SU-DHL-6 (cell line): ENCODE results near the gene NXN.

Experiments used
- H2AFZ ChIP-seq: fragments of 200-600 bp; sonication (generic); 2 replicates; pipeline ENCODE4 v1.6.1; 2014; ENCODE audit warnings: low read depth, mild to moderate bottlenecking, moderate library complexity, mixed read lengths, antibody characterized with exemption, low read length; ENCODE audit not compliant: severe bottlenecking
- H3F3A ChIP-seq: fragments of 200-600 bp; shearing (Covaris generic); 2 replicates; pipeline ENCODE4 v1.6.0; 2016; ENCODE audit warnings: antibody characterized with exemption, mild to moderate bottlenecking; ENCODE audit not compliant: insufficient read depth
- H3K27ac ChIP-seq: fragments of 200-600 bp; sonication (generic); 2 replicates; pipeline ENCODE4 v1.5.1; 2016; ENCODE audit warnings: low read depth, mild to moderate bottlenecking, low read length, moderate library complexity, mixed read lengths
- H3K27me3 ChIP-seq: fragments of 200-600 bp; sonication (generic), shearing (Covaris generic); 2 replicates; pipeline ENCODE4 v1.6.0; 2014; ENCODE audit warnings: mild to moderate bottlenecking, low read length
- H3K36me3 ChIP-seq: fragments of 200-600 bp; sonication (generic); 2 replicates; pipeline ENCODE4 v1.6.1; 2014; ENCODE audit warnings: mild to moderate bottlenecking, low read length, mixed read lengths
- H3K4me2 ChIP-seq: fragments of 300-600, 200-600 bp; shearing (Covaris generic), sonication (generic); 2 replicates; pipeline ENCODE4 v1.6.0; 2014; ENCODE audit warnings: low read length, low read depth, mild to moderate bottlenecking; ENCODE audit not compliant: poor library complexity, severe bottlenecking
- H3K4me3 ChIP-seq: fragments of 200-600 bp; sonication (generic); 2 replicates; pipeline ENCODE4 v1.5.1; 2014; ENCODE audit warnings: antibody characterized with exemption, low read length, mild to moderate bottlenecking, mixed read lengths; ENCODE audit not compliant: insufficient read depth, poor library complexity, severe bottlenecking
- H3K79me2 ChIP-seq: fragments of 200-600 bp; sonication (generic); 2 replicates; pipeline ENCODE4 v1.6.1; 2014; ENCODE audit warnings: mild to moderate bottlenecking, low read length, moderate library complexity; ENCODE audit not compliant: insufficient read depth
- H3K9ac ChIP-seq: fragments of 200-600 bp; sonication (generic); 2 replicates; pipeline ENCODE4 v1.7.0; 2014; ENCODE audit warnings: mild to moderate bottlenecking, low read length
- H3K9me2 ChIP-seq: fragments of 200-600 bp; sonication (generic); replicated peaks from 2 replicates; pipeline ENCODE4 v1.6.1; 2014; ENCODE audit warnings: low read length; ENCODE audit not compliant: insufficient read depth
- H3K9me3 ChIP-seq: fragments of 200-600 bp; sonication (generic); 2 replicates; pipeline ENCODE4 v1.6.1; 2014; ENCODE audit warnings: low read length, mixed read lengths; ENCODE audit not compliant: insufficient read depth
- H4K20me1 ChIP-seq: fragments of 200-600 bp; sonication (generic); 2 replicates; pipeline ENCODE4 v1.6.1; 2014; ENCODE audit warnings: low read depth, mild to moderate bottlenecking, antibody characterized with exemption, low read length, moderate library complexity, mixed read lengths
- CTCF ChIP-seq: fragments of 200-600 bp; sonication (generic); IDR thresholded peaks from one replicate; pipeline ENCODE4 v1.5.1; 2017; ENCODE audit warnings: antibody characterized with exemption, mild to moderate bottlenecking, low read length, moderate library complexity; ENCODE audit not compliant: insufficient read depth, poor library complexity, severe bottlenecking
- EZH2phosphoT487 ChIP-seq: fragments of 200-600 bp; sonication (generic), shearing (Covaris generic); conservative IDR thresholded peaks from 2 replicates; pipeline ENCODE4 v1.6.1; 2018; ENCODE audit warnings: mild to moderate bottlenecking, antibody characterized with exemption, low read length, moderate library complexity, mixed read lengths

The NXN gene

GRCh38 chr17:944266-944826 lies 35.2 kb downstream of the NXN start:
- Histone ChIP-seq H3K36me3 (no peaks in the 10 kb centered on the region), H3K4me3 (no peak overlapping the region), H3F3A (no peaks in the 10 kb centered on the region), H3K79me2 (no peaks in the 10 kb centered on the region), H3K4me2 (no peak overlapping the region), H3K9me2 (no peaks in the 10 kb centered on the region), H3K27me3 (no peaks in the 10 kb centered on the region), H3K9me3 (no peaks in the 10 kb centered on the region), H3K27ac (no peak overlapping the region), H3K9ac (no peak overlapping the region), H2AFZ (no peak overlapping the region), H4K20me1 (no peaks in the 10 kb centered on the region)
- TF ChIP-seq EZH2phosphoT487 (no peak), CTCF (no peak)

- no peaks in the 10 kb centered on the region for H3K79me2 ChIP-seq
- no peaks in the 10 kb centered on the region for H3F3A ChIP-seq
- no peaks in the 10 kb centered on the region for H3K27me3 ChIP-seq
- H3K27ac ChIP-seq: no peak overlapping the region
- H3K9ac ChIP-seq: no peak overlapping the region
- H3K4me2 ChIP-seq: no peak overlapping the region
- H4K20me1 ChIP-seq: no peaks in the 10 kb centered on the region
- no peaks in the 10 kb centered on the region for H3K9me3 ChIP-seq
- no peak for TF ChIP-seq CTCF
- TF ChIP-seq EZH2phosphoT487: no peak
- no peaks in the 10 kb centered on the region for H3K9me2 ChIP-seq
- H3K36me3 ChIP-seq: no peaks in the 10 kb centered on the region
- no peak overlapping the region for H3K4me3 ChIP-seq
- no peak overlapping the region for H2AFZ ChIP-seq
These were observed 44.1 kb downstream of the NXN start for GRCh38 chr17:935485-935884.

- Histone ChIP-seq H3K4me3 (no peak overlapping the region), H3K27ac (no peak overlapping the region), H3K36me3 (no peaks in the 10 kb centered on the region), H3K9me3 (no peaks in the 10 kb centered on the region), H3K4me2 (no peak overlapping the region), H3K27me3 (no peaks in the 10 kb centered on the region), H3K9ac (no peak overlapping the region), H2AFZ (no peak overlapping the region), H3K9me2 (no peaks in the 10 kb centered on the region), H3K79me2 (no peaks in the 10 kb centered on the region), H4K20me1 (no peaks in the 10 kb centered on the region), H3F3A (no peaks in the 10 kb centered on the region)
- TF ChIP-seq CTCF (no peak), EZH2phosphoT487 (no peak)
These were observed 46.1 kb downstream of the NXN start for GRCh38 chr17:933312-934073.
